Skin epidermis (tissue), 12 donors: ENCODE measurements around the gene ANXA11.
"Not testable (repeated sequence)": the region's sequence is repeated elsewhere in the genome, so short reads cannot be mapped to it uniquely, and the experiment has no call there.

ENCODE experiments used
- H3K27ac ChIP-seq, 21 experiments: fragments of 200-600 bp; sonication (generic) in 11 of 21; one replicate each; pipeline ENCODE4 v1.5.0; 2020; ENCODE audit warnings: mild to moderate bottlenecking in 3 of 21, inconsistent platforms in 2 of 21, moderate library complexity in 2 of 21
- H3K4me3 ChIP-seq, 7 experiments: fragments of 200-600 bp; sonication (generic) in 2 of 7; one replicate each; pipeline ENCODE4 v1.5.0; 2020; ENCODE audit warnings: inconsistent platforms in 2 of 7, mild to moderate bottlenecking in 2 of 7, moderate library complexity in 1 of 7

ANXA11 gene

GRCh38 chr10:80154978-80155695 lies 50.2 kb downstream of the ANXA11 start:
- Histone ChIP-seq H3K4me3 (no peak overlapping the region), H3K27ac (peak overlapping the region in 18 of 21 experiments; percentile 20 to 87 (median 68))

DNA sequence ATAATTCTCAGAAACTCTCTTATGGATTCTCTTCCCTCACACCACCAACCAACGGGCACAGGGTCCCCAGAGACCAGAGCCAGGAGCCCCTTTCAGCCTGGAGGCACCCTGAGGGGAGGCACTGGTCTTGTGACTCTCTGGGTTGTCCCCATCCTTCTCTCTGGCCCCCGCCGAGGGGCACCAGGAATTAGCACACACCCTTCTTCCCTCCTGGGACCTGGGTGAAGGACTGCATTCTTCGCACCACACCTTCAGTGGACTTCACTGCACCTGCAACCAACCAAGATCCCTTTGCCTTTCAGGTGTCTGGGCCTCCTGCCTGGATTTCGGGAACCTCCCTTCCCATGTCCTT lies 50.7 kb downstream of the ANXA11 start:
- Histone ChIP-seq H3K4me3 (no peak overlapping the region), H3K27ac (peak overlapping the region in 16 of 21 experiments; percentile 5 to 87 (median 49))

DNA sequence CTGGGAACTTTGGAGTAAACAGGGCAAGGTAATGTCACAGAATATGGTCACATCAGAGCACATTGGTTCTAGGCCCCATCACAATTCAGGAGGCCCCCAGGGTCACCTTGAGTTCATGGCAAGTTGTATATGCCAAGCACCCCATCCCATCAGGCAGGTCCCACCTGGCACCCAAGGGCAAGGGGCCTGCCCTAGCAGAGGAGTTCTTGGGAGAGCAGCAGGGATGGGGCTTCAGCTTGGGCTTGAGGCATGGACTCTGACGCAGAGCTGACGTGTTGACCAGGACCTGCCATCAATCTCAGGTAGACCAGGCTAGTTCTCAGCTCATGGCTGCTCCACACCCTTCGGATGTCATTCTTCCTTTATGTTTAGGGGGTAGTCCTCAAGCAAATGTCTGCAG lies 51.9 kb downstream of the ANXA11 start:
- H3K27ac ChIP-seq: peak overlapping the region in 1 of 21 experiments; percentile 29

DNA sequence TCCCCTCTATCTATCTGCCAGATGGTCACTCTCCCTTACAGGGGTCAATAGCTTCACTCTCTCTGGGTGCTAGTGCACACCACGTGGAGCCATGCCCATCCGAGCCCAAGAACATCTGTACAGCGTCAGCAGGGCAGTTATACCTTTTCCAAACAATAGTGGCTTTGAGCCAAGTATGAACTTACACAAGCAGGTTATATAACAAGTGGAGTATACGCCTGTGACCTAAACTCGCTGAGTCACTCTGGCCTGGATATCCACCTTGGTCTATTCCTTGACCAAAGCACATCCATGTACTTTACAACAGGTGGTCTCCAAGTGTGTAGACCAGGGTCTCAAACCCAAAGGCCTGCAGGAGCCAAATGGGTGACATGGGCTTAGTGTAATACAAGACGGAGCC lies 52.5 kb downstream of the ANXA11 start:
- H3K27ac ChIP-seq: no peak overlapping the region
- no peak overlapping the region for H3K4me3 ChIP-seq

More for the DNA sequence above, 51.9 kb downstream of the ANXA11 start:
- no peak overlapping the region for H3K4me3 ChIP-seq

DNA sequence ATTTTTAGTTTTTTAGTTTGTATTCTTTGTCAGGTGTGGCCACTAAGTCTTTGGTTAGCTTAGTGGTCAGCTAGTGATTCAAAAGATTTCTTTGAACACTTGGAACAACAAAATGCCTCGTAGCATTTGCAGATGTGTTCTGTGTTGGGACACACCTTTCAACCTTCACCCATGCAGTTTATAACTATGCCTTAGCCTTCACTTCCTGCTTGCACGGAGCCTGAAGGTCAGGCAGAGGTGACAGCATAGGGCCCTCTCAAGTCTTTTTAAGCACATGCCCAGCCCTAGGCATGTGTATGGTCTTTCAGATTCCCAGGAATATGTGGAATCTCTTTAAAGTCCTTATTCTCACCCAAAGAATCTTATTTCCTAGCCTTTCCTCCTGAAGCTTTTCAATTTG lies 55.2 kb downstream of the ANXA11 start:
- no peak overlapping the region for H3K27ac ChIP-seq
- H3K4me3 ChIP-seq: no peak overlapping the region

DNA sequence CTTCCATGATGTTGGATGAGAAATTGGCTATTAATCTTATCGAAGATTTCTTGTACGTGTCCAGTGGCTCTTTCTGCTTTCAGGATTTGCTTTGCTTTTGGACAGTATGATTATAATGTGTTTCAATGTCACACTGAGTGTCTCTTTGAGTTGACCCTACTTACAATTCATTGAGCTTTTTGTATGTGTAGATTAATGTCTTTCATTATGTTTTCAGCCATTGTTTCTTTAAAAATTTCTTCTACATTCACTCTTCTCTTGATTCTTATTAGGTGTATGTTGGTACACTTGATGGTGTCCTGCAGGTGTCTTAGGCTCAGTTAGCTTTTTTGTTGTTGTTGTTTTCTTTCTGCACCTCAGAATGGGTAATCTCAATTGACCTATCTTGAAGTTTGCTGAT lies 56.2 kb downstream of the ANXA11 start:
- Histone ChIP-seq H3K27ac (no peak overlapping the region), H3K4me3 (no peak overlapping the region)

DNA sequence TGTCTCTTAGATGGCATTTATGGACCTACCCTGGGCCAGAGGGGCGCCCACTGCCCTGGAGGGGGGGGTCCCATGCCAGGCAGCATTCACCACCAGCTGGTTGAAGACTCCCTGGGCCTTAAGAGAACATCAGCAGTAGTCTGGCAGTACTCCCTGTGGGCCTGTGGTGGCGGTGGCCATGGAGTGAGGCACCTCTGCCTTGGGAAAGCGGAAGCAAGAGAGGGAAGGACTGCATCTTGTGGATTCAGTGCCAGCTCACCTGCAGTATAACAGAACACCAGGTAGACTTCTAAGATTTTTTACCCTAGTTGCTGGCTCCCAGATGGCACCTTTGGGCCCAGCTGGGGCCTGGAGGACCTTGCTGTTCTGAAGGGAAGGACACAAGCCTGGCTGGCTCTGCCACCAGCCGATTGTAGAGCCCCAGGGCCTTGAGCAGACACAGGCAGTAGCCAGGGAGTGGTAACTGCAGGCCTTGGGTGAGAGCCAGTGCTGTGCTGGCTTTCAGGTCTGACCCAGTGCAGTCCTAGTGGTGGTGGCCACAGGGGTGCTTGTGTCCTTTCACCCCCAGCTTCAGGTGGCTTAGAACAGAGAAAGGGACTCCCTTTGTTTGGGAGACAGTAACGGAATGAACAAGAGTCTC lies 57.1 kb downstream of the ANXA11 start:
- Histone ChIP-seq H3K27ac (peak overlapping the region in 4 of 21 experiments; percentile 17 to 71 (median 44)), H3K4me3 (no peak overlapping the region)

DNA sequence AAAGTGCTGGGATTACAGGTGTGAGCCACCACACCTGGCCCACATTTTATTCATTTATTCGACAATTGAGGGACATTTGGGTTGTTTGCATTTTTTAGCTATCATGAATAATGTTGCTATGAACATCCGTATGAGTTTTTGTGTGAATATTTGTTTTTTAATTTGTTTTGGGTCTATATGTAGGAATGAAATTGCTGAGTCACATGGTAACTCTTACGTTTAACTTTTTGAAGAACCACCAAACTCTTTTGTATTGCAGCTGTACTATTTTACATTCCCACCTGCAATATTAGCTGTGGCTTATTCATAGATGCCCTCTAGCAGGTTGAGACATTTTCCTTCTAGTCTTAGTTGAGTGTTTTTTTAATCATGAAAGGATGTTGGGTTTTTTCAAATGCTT lies 58.4 kb downstream of the ANXA11 start:
- peak overlapping the region in 1 of 21 experiments; percentile 18 for H3K27ac ChIP-seq

GRCh38 chr10:80145406-80146308 lies 59.7 kb downstream of the ANXA11 start:
- peak overlapping the region in 5 of 21 experiments; percentile 18 to 65 (median 49) for H3K27ac ChIP-seq

More for the DNA sequence above, 58.4 kb downstream of the ANXA11 start:
- H3K4me3 ChIP-seq: no peak overlapping the region

DNA sequence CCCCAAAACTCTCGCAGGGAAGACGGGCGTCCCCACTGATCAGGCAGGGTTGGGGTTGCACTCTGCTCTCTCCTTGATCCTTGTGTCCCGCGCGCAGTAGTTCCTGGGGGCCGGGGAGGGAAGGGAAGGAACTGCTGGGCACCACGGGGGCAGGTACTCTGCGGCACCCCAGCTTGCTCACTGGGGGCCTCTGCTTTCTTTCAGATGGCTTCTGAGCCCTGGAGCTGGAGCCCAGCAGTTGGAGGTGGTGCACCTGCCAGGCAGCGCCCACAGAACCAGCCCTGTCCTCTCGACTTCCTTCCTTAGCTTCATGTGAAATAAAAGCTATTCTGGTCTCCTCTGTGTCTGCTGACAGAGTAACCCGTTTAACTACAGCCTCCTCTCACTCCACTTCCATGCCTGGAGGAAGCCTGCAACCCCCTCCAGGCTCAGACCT lies 60.6 kb downstream of the ANXA11 start:
- H3K27ac ChIP-seq: peak overlapping the region in 10 of 21 experiments; percentile 5 to 65 (median 46)
- H3K4me3 ChIP-seq: peak overlapping the region in 3 of 7 experiments; percentile 10 to 20 (median 14)

More at GRCh38 chr10:80145406-80146308, 59.7 kb downstream of the ANXA11 start:
- not testable (repeated sequence) for H3K4me3 ChIP-seq

- peak overlapping the region in 4 of 7 experiments; percentile 6 to 20 (median 12) for H3K4me3 ChIP-seq
- H3K27ac ChIP-seq: peak overlapping the region in 11 of 21 experiments; percentile 1 to 65 (median 45)
Measured at GRCh38 chr10:80144067-80144695, 61.2 kb downstream of the ANXA11 start.

DNA sequence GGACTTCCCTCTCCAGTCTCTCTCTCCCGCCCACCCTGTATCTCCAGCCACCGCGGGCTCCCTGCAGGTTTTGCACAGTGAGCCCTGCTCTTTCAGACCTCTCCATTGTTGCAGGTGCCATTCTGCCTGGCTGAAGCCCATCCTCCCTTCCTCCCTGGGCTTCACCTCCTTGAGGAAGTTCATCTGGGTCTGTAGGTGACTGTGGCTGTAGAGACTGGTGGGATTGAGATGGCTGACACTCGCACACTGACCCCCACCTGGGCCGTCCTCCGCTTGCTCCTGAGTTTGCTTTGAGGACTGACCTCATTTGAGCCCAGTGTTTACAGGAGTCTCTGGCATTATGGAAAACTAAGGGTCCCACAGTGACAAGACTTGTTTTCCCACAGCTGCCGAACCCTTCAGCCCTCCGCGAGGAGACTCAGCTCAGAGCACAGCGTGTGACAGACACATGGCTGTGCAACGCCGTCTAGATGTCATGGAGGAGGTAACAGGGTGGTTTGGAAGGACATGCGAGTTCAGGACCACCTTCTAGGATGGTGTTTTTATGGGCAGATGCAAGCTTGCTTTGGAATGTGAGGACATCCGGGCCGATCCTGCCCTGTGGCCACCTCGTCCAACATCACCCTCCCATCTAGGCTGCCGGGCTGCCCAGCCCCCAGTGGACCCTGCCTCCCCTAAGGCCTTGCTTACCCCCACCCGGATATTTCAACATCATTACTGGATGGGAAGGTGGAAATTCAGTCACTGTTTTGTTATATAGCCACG lies 63.5 kb downstream of the ANXA11 start:
- H3K4me3 ChIP-seq: no peak overlapping the region
- H3K27ac ChIP-seq: no peak overlapping the region

DNA sequence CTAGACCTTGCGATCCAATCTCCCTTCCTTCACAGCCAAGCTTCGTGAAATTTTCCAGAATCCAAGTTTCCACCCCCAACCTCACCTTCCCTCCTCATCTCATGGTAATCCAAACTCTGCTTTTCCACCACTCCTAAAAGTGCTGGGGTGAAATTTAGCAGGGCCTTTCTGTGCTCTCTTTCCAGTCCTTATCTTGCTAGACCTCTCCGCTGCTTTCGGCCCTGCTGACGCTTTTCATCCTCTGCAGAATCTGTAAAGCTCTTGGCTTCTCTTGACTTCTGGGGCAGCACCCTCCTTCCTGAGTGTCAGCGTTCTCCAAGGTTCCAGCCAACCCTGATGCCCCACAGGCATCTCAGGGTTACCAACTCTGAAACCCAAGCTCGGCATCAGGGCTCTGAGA lies 65.1 kb downstream of the ANXA11 start:
- Histone ChIP-seq H3K27ac (no peak overlapping the region), H3K4me3 (no peak overlapping the region)

- no peak overlapping the region for H3K4me3 ChIP-seq
- H3K27ac ChIP-seq: no peak overlapping the region
Measured at GRCh38 chr10:80139265-80139664, 66.1 kb downstream of the ANXA11 start.

GRCh38 chr10:80137920-80138319 lies 67.4 kb downstream of the ANXA11 start:
- Histone ChIP-seq H3K4me3 (no peak overlapping the region), H3K27ac (peak overlapping the region in 9 of 21 experiments; percentile 42 to 81 (median 72))

DNA sequence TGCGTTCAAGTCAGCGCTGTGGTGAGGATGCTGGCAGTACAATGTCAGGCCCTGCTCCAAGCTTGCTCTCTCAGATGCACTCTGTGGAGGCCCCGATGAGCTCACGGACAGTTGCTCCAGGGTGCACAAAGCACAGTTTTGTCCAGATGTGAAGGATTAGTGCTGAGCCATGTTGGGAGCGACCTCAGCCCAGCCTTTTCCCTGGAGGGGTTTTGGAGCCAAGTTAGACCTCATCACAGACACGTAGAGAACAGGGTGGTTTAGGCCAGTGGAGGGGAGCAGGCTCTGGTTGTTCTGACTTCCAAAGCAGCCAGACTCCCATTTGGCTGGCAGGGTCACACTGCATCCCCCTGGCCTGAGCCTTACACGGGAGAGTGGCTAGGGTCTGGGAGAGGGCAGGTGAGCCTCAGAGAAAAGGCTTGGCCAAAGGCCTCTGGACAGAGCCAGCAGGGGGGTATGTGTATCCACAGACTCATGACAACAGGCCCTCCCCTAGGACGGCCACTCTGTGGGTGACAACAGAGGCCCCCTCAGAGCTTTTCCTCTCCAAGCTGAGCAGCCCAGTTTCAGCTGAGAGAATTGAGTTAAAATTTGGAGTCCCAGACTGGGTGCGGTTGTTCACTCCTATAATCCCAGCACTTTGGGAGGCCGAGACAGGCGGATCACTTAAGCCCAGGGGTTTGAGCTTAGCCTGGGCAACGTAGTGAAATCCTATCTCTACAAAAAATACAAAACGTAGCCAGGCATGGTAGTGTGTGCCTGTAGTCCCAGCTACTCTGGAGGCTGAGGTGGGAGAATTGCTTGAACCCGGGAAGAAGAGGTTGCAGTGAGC lies 68.1 kb downstream of the ANXA11 start:
- H3K27ac ChIP-seq: peak overlapping the region in 17 of 21 experiments; percentile 18 to 81 (median 59)
- H3K4me3 ChIP-seq: no peak overlapping the region

DNA sequence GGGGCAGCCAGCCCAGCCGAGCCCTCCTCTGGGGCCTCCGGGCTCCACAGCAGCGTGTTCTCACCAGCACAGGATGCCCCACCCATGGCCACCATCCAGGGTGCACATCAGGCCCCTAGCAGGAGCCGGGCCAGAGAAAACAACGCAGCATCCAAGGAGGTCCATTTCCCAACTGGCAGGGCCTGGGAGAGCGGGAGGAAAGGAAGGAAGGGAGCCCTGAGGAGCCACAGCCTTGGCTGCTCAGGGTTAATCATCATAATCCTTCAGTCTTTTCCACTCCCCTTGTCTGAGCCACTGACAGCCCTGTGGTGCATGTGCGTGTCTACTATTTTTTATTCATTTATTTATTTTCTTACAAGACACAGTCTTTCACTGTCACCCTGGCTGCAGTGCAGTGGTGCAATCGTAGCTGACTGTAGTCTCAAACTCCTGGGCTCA lies 69.2 kb downstream of the ANXA11 start:
- H3K27ac ChIP-seq: peak overlapping the region in 14 of 21 experiments; percentile 14 to 81 (median 51)
- H3K4me3 ChIP-seq: no peak overlapping the region

DNA sequence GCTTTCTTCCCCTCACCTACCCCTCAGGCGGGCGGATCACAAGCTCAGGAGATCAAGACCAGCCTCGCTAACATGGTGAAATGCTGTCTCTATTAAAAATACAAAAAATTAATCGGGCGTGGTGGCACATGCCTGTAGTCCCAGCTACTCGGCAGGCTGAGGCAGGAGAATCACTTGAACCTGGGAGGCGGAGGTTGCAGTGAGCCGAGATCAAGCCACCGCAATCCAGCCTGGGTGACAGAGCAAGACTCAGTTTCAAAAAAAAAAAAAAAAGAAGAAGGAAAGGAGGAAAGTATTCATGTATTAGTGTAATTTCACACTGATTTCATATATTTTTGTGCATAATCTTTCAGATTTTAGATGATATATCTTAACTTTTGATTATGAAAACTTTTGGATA lies 71.7 kb downstream of the ANXA11 start:
- H3K4me3 ChIP-seq: peak overlapping the region in 5 of 7 experiments; percentile 17 to 43 (median 32)
- H3K27ac ChIP-seq: peak overlapping the region in 18 of 21 experiments; percentile 37 to 91 (median 75)
